HG03135 (cell line): ENCODE measurements around the gene RNF43.

Experiments used
- ATAC-seq: cut with Tn5 transposase; IDR thresholded peaks from one replicate; pipeline ENCODE4 v1.9.1; 2021; ENCODE audit warnings: mild to moderate bottlenecking, moderate library complexity; ENCODE audit not compliant: unreplicated experiment

The RNF43 gene

DNA sequence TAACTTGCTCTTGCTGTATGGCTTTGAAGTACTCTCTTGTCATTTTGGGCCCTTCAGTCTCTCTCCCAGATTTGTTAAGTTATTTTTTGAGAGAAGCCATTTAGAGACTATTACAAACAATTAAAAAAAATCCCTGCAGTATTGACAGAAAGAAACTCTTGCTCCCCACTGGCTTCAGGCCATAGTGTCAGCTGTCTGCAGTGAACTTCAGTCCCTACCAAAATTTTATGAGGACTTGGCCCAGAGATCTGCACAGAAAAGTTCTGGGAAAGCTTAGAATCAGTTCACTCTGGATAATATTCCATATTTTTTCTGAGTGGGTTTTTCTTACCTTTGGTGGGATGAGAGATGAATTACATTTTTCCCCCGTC is 34.5 kb downstream of the RNF43 start:
- no peak for ATAC-seq

DNA sequence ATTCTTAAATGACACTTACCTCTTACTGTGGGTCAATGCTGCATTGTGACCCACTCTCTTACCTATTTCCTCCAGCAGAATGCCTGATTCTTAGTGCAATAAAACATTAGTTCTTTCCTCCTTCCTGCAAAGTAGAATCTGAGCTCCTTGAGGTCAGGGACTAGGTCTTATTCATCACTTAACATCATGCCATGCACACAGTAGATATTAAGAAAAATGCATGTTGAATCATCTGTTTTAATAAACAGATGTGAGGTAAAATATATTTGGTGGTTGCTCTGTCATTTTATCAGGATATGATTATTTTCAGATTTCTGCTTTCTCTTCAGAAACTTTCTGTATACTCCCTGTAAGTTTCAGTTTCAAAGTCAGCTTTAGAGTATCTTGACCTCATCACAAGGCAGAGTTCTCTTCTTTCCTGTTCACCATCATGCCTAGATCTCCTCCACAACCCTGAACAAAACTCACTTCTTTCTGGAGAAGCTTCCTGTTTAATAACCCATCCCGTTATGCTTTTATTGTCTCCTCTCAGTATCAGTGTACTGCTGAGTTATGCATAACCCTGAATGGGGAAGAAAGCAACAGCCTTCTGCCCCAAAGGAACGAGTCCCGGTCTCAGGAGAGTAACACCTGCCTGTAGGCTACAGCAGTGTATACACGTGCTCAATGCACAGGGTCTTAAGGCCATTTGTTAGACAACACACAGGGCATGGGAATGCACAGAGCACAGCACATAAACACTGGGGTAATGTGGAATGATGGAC is 35.0 kb downstream of the RNF43 start:
- ATAC-seq = peak; percentile 75

DNA sequence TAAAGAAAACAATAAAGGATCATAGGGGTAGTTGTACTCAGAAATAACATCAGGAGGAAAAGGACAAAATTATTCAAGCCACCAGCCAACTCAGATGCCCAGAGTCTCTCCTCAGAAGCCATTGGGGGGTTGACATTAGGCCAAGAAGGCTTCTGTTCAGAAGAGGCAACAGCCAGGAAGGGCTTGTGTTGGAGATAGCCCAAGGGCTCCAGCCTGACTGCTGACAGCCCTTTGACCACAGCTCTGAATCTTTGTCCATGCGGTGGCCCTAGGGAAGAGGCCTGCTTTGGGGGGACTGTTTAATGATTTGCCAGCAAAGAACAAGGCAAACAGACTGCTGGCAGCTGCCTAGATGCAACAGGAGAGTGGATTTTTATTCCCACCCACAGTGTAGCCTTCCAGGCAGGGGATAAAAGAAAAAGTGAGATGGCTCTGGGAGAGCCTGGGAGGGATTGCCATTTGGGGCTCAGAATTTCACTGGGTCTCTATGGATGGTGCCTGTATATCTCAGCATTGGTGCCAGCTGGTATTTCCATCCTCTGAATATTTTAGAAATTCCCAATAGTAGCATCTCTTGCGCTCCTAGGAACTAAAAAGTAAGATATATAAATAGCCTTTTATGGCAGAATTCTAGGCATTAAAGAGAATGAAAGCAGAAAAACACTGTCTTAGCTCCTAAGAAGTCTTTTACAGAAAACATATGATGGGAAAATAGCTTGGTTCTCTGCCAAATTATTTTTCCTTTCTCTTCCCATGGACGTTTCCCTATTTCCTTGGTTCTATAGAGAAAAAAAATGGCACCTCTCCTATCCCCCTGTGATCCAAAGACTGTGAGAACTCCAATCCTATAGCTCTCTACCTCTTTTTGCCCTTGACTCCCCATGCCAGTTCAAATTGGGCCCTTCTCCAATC is 36.0 kb downstream of the RNF43 start:
- ATAC-seq = no peak

DNA sequence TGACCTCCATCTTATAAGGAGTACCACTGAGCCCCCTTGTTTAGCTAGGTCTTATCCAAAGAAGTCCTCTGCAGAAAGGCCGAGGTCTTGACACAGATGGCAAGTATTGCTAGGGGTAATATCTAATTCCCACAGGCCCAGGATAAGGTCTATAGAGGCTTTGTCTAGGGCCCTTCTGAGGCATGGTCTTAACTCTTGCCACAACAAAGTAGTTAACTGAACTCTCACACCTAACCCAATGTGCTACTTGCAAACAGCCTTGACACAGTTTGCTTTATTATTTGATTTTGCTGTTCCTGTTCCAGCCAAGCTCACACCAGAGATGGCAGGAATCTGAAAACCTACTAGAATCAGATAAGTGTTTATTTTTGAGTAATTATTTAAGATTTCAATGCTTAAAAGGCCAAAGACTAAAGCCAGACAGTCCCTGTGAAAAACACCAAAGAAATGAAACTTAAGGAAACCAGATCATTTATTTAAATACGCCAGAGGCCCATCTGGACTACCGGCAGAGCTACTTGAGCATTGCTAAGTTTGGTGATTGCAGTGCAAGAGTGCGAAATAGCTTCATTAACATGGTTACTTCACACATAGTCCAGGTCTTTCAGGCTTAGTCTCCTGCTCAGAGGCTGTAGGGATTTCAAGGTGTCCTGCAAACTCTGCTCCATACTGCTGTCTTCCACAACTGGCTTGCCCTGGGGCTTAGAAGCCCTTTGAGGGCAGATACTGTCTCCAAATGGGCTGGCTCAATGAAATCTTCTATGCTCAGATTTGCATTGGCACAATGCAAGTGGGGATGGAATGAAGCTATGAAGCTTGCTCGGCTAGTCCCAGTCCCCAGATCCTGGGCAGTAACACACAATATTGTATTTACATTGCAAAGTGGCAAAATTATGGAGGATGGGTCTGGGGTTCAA is 36.9 kb downstream of the RNF43 start:
- no peak for ATAC-seq

DNA sequence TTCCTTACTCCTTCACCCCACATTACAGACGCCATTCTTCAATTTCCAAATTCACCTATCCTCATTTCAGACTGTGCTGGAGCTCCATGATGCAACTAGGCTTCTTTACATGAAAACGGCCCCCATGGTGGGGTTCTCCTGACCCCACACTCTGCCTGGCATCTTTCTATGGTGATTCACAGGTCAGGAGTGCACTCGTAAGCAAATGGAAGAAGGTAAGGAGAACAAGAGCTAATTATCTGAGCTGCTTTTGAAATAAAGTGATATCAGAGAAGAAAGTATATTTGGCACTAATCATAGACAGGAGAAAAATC is 37.9 kb downstream of the RNF43 start:
- no peak for ATAC-seq

DNA sequence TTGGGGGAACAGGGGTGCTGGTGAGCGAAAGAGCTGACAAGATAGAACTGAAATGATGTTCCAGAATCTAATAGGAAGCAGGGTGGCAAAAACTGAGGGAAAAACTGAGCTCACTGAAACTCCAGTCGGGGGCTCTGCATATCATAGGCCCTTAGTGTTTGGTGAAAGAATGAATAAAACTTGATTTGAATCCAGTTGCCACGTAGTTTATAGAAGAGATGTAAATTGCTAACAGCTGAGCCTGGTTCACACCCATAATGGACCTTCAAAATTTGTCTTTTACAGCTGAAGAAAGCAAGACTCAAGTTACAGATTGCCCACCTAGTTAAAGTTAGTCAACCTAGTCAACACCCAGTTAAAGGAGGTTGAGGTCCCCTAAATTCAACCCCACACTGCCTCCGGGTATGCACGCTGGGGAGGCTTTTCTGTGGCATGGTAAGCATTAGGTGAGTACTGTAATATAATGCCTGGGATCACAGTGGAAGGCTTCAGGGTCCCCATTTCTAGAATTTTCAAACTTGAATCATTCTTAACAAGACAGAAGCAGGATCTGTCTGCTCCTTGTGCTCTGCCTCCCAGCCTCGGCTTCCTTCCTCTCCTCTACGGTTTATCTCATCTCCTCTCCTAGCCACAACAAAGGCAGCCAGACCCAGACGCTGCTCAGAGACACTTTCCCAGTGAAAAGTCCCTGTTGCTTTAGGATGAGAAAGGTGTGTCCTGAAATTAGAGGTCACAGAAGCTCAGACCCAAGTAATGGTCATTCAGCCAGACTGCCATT is 38.4 kb downstream of the RNF43 start:
- no peak for ATAC-seq

DNA sequence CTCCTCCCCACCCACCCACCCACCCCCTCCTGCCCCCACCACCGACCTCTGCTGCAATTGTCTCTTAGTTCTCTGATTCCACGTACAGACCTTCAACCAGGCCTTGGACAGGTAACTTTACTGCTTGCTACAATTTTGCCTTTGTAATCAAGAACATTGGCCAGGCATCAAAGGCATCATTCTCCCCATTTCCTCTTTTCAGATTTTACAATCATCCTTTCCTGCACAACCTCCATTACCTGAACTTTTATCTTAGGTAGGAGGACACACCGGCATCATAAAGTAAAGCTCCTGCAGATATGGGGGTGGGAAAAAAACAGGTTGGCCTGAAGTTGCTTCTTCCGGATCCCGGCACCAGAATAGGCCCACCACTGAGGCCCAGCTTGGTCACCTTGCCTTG is 39.7 kb downstream of the RNF43 start:
- no peak for ATAC-seq

DNA sequence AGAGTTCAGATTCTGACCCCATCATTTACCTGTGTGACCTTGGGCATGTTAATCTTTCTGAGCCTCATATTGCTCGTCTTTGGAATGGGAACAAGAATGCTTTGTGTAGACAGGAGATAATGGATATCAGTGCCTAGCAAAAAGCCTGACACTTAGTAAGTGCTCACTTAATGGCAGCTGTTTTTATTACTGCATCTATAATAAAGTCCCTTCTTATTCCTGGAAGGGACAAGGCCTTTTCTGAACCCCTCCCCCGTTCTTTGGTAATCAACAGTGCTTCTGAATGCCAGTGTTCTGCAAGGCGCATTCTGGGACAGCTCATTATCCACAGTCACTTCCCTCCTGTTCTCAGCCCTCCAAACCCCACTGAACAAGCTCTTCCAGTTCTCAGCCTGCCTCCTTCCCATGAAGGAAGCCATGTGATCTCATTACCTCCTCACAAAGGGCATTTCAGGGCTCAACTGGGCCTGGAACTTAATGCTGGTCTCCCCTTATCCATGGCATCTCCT is 40.2 kb downstream of the RNF43 start:
- ATAC-seq = no peak

DNA sequence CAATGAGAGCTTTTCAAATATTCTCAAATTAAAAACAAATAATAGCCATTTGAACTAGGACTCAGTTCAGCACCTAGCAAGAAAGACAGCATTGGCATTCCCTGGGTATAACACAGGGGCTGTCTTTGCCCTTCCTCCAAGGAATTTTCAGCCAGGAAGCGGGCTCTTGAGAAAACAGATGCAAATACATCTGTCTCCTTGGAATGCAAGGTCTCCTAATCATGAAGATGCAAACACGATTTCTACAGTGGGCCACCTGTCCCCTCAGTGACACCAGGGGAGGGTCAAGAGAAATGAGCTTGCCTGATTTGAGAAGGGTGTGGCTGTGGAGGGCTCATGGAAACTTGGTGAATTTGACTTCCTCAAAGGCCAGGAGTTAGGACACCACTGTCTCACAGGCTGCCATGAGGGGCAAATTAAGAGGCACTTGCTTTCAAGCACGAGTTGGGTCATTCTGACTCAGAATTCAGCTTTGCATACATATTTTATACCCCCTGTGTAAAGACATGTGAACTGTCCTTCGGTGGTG is 40.8 kb downstream of the RNF43 start:
- ATAC-seq = no peak

DNA sequence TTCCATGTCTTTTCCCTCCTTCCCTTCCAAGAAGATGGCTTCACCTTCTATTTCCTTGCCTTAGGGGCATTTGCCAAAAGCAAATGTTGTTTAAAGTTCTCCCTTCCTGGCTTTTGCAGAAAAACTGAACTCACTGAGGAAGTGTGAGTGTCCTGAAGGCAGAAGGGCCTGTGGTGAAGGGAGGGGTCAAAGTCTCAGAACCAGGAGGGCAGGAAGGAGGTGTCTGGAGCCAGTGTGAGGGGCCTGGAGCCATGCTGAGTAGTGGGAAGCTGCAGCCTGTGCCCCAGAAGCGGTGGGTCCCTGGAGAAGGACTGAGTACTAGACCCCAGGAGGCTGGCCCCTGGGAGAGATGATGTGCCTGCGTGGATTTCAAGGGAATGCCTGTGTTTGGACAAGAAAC is 41.5 kb downstream of the RNF43 start:
- ATAC-seq = no peak

DNA sequence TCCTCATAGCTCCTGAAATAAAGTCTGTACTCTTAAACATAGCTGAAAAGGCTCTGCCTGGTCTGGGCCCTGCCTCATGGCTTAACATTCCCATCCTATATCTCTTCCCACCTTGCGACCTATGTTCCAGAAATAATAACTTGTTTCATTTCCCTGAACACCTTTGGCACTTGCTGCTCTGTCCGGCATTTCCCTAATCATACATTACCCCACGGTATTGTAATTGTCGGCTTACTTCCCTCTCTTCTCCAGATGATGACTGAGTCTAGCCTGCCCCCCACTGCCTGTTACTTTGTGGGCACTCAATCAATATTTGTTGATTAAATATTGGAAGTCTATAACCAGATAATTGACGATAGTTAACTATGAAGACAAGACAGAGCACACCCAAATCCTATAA is 42.1 kb downstream of the RNF43 start:
- no peak for ATAC-seq

DNA sequence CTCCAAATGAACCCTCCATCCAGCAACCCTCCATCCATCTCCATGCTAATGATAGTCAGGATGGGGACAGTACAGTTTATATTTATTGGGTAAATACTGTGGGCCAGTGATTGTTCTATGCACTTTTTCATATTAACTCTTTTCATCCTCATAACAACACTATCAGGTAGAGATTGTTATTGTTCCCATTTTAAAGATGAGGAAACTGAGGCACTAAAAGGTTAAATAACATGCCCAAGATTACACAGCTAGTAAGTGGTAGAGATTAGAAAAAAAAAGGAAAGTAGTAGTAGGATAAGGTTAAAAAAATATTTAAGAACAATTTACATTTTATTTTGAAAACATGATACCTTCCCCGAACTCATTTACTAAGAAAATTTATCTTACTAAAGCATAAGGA is 43.4 kb downstream of the RNF43 start:
- no peak for ATAC-seq

DNA sequence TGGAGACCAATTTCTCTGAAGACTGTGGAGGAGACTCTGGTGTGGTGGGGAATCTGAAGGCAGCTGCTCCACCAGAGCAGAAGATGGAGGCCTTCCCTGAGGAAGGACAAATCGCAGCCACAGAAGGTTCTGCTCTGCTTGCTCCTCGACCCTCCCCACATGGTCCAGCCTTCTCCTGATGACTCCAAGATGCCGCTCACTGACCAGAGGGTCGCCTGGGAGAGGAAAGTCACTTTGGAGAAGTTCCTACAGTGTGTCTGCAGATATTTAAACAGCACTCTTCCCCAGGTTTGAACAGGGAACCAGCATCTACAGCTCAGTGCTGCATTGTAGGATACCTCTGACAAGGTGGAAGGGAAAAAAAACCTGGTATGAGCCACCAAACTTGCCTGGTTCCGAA is 44.3 kb downstream of the RNF43 start:
- ATAC-seq = no peak

DNA sequence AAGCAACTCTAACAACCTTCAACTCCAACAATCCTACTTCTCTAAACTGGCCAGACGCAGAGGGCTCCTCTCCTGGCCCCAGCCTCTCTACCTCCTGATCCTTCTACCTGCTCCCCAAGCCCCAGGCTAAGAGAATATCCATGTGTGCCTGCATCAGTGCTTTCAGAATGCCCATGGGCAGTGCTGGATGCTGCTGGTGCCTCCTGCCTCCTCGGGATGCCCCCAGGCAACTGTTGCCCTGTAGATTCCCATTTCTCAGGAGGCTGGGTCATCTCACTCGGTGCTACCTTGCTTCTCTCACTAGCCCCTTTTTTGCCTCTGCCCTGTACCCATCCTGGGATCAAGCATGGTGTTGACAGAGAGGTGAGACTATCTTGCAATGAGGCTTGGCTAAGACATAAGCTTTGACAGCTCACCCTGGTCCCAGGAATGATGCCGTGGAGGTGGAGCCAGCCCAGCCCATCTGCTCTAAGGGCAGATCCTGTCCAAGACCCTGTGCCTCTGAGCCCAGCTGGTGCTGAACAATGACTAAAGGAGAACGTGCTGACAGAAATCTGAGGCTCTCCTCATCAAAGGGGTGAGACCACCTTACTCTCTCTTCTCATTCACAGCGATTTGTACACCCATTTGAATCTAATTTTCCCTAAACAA is 45.9 kb downstream of the RNF43 start:
- ATAC-seq = no peak

DNA sequence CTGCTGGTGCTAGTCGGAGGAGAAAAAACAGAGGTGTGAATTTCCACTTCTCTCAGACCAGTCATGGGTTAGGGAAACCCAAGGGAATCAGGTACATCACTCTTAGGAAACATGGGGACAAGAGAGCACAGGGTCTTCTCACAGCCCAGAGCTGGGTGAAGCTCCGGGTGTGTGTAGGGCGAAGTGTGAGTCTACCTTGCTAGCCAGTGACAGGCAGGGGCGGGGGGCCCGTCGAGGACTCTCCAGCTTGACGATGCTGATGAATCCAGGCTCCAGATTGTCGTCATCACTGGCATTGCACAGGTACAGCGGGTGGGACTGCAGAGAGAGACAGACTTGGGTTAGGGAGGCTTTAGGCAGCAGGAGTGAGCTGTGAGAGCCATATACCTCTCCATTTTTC is 46.6 kb downstream of the RNF43 start:
- no peak for ATAC-seq

DNA sequence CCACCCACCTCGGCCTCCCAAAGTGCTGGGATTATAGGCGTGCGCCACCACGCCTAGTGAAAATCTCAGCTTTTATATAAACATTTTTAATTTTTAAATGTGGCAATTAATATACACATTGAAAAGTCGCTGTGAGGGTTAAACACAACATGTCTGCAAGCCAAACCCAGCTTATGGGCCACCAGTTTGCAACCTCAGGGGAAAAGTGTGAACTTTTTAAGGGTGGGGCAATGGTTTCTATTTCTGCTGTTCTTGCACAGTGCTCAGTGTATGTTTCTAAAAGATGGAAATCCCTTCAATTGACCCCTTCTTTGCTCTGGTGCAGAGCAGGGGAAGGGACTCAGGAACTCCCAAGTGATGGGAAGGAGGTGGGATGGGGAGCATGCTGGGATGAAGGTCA is 47.0 kb downstream of the RNF43 start:
- no peak for ATAC-seq

DNA sequence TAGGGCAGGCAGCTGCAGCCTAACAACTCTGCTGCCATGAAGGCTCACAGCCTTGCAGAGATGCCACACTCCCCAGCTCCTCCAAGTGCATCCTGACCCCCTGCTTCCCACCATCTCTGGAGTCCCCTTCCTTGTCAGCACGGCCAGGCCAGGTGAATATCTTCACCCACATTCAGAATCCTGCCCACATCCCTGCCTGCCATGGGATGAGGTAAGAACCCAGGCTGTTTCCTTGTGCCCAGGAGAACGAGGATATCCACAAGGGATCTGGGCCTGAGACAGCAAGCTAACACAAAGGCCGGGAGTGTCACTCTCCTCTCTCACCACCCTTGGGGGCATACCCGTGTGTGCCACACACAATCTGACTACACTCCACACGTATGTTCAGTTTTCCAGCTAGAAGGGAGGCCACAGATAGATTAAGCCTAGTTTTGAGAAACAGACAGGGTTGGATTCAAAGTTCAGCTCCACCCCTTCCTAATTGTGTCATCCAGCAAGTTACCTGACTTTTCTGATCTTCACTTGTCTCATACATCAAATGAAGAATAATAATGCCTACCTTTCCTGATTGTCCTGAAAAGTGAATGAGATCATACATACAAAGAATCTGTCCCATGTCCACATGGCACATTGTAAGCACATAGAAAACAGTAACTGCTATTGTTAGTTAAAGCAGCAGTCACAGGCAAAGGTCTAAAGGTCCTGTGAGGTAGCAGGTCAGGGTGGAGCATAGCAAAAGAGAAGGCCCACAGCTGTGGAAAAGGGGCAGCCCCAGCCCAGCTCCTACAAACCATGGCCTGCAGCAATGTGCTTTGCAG is 47.9 kb downstream of the RNF43 start:
- ATAC-seq = no peak

DNA sequence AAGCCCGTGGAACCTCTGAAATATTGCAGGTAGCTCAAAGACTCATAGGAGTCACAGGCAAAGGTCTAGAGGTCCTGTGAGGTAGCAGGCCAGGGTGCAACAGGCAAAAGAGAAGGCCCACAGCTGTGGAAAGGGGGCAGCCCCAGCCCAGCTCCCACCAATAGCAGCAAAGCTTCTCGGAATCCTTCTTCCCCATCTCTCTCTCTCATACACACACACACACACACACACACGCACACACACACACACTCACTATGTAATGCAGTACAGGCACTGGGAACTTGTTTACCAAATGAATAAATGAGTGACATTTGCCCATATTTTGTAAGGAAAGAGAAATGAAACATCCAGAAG is 48.5 kb downstream of the RNF43 start:
- no peak for ATAC-seq
